ENCODE results near the gene BOC. TPM values are rescaled to one million over a fixed set of nuclear protein-coding genes. Genes with fewer than 3 reads are reported as not detected.

The BOC gene
- total RNA-seq, 1 experiment from 2014 or later = 0.07 TPM

DNA sequence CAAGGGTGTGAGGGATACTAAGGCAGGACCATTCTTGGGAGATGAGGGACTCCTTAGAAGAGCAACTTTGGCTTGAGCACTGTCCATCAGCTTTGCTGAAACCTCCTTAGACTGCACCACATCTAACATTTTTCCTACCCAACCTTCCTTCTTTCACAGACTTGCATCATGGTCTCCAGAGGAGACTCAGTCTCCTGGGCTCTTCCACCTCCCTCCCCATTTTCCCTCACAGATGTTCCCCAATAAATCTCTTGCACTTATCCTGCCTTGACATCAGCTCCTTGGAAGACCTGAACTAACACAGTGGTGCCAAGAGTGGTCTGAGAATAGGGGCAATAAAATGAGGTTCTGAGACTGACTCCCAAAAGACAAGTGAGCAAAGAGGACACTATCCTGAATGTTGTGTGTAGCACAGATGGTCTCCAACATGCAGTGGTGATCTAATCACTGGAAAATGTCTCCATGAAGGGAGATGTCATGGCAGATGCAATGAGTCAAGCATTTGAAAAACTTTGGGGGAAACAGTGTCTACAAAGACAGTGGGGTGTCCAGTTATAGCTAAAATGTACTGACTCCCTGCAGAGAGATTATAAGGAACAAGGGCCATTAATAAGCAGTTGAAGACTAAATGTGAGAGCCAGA, 26.0 kb upstream of the BOC start:
- Mint-ChIP-seq H3K36me3 (ENCODE audit: insufficient read depth, unreplicated experiment) (no peaks in the 10 kb centered on the region), H3K4me1 (ENCODE audit: low read depth, unreplicated experiment) (no peaks in the 10 kb centered on the region), H3K27ac (ENCODE audit: unreplicated experiment) (no peak overlapping the region), H3K27me3 (ENCODE audit: unreplicated experiment) (peaks cover 48% of the 10 kb centered on the region), H3K4me3 (ENCODE audit: low read depth, unreplicated experiment) (no peak overlapping the region), H3K9me3 (ENCODE audit: low read depth, unreplicated experiment) (peaks cover 11% of the 10 kb centered on the region)
- intact Hi-C loops (cut with micrococcal nuclease; ENCODE audit: unreplicated experiment) = no loop called here
- CTCF ChIA-PET = no interaction called here
- no TSS peak for BruUV-seq (replicated peaks)
- TF ChIP-seq, protein P1, sequence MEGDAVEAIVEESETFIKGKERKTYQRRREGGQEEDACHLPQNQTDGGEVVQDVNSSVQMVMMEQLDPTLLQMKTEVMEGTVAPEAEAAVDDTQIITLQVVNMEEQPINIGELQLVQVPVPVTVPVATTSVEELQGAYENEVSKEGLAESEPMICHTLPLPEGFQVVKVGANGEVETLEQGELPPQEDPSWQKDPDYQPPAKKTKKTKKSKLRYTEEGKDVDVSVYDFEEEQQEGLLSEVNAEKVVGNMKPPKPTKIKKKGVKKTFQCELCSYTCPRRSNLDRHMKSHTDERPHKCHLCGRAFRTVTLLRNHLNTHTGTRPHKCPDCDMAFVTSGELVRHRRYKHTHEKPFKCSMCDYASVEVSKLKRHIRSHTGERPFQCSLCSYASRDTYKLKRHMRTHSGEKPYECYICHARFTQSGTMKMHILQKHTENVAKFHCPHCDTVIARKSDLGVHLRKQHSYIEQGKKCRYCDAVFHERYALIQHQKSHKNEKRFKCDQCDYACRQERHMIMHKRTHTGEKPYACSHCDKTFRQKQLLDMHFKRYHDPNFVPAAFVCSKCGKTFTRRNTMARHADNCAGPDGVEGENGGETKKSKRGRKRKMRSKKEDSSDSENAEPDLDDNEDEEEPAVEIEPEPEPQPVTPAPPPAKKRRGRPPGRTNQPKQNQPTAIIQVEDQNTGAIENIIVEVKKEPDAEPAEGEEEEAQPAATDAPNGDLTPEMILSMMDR (IDR thresholded peaks at IDR 0.05; ENCODE audit: unreplicated experiment) = no peak
- DNase-seq = no peak

- H3K27me3 Mint-ChIP-seq (ENCODE audit: unreplicated experiment) = peaks cover 60% of the 10 kb centered on the region
- H3K9me3 Mint-ChIP-seq (ENCODE audit: low read depth, unreplicated experiment) = peaks cover 14% of the 10 kb centered on the region
- TF ChIP-seq, protein P1 (IDR thresholded peaks at IDR 0.05; ENCODE audit: unreplicated experiment) = no peak
- no peak overlapping the region for H3K4me3 Mint-ChIP-seq (ENCODE audit: low read depth, unreplicated experiment)
- no peak overlapping the region for H3K27ac Mint-ChIP-seq (ENCODE audit: unreplicated experiment)
- intact Hi-C loops (cut with micrococcal nuclease; ENCODE audit: unreplicated experiment) = no loop called here
- H3K4me1 Mint-ChIP-seq (ENCODE audit: low read depth, unreplicated experiment) = no peaks in the 10 kb centered on the region
- CTCF ChIA-PET = no interaction called here
- BruUV-seq (replicated peaks) = no TSS peak
- no peak for DNase-seq
- H3K36me3 Mint-ChIP-seq (ENCODE audit: insufficient read depth, unreplicated experiment) = no peaks in the 10 kb centered on the region
Observed at GRCh38 chr3:113186566-113186965, 24.8 kb upstream of the BOC start.

DNA sequence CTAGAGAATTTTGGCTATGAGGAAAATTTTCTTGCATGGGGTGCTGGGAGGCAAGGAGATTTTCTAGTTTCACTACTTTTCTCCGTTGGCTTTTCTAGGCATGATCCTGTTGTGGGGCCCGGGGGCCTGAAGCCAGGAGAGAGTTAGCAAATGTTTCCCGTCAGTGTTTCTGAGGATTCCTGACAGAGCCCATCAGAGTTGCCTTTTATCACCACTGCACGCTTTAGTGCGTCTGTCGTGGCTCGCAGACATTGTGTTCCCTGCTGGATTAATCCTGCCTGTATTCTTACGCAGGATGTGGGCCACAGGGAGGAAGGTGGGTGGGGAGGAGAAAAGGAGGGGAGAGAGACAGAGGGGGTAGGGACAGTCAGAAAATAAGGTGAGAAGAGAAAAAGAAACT, 18.1 kb upstream of the BOC start:
- Mint-ChIP-seq H3K4me1 (ENCODE audit: low read depth, unreplicated experiment) (no peaks in the 10 kb centered on the region), H3K27ac (ENCODE audit: unreplicated experiment) (no peak overlapping the region), H3K36me3 (ENCODE audit: insufficient read depth, unreplicated experiment) (peaks cover 3% of the 10 kb centered on the region), H3K9me3 (ENCODE audit: low read depth, unreplicated experiment) (peaks cover 6% of the 10 kb centered on the region), H3K27me3 (ENCODE audit: unreplicated experiment) (peaks cover 47% of the 10 kb centered on the region), H3K4me3 (ENCODE audit: low read depth, unreplicated experiment) (no peak overlapping the region)
- intact Hi-C loops (cut with micrococcal nuclease; ENCODE audit: unreplicated experiment) = no loop called here
- DNase-seq = no peak
- CTCF ChIA-PET = no interaction called here
- TF ChIP-seq, protein P1 (IDR thresholded peaks at IDR 0.05; ENCODE audit: unreplicated experiment) = no peak
- BruUV-seq (replicated peaks) = no TSS peak

- no peak overlapping the region for H3K27ac Mint-ChIP-seq (ENCODE audit: unreplicated experiment)
- BruUV-seq (replicated peaks) = no TSS peak
- no peak overlapping the region for H3K4me3 Mint-ChIP-seq (ENCODE audit: low read depth, unreplicated experiment)
- intact Hi-C loops (cut with micrococcal nuclease; ENCODE audit: unreplicated experiment) = no loop called here
- H3K4me1 Mint-ChIP-seq (ENCODE audit: low read depth, unreplicated experiment) = no peaks in the 10 kb centered on the region
- no peak for DNase-seq
- peaks cover 3% of the 10 kb centered on the region for H3K36me3 Mint-ChIP-seq (ENCODE audit: insufficient read depth, unreplicated experiment)
- peaks cover 5% of the 10 kb centered on the region for H3K9me3 Mint-ChIP-seq (ENCODE audit: low read depth, unreplicated experiment)
- TF ChIP-seq, protein P1 (IDR thresholded peaks at IDR 0.05; ENCODE audit: unreplicated experiment) = no peak
- CTCF ChIA-PET = no interaction called here
- peaks cover 43% of the 10 kb centered on the region for H3K27me3 Mint-ChIP-seq (ENCODE audit: unreplicated experiment)
Observed at GRCh38 chr3:113193719-113194118, 17.6 kb upstream of the BOC start.

Data from Calu3 (cell line).